HG03521 (cell line): ENCODE results near the gene KHDRBS2.
A peak's percentile ranks its signal among the peaks of the same experiment; 100 is the strongest.

Source experiments
- ATAC-seq: cut with Tn5 transposase; IDR thresholded peaks from one replicate; pipeline ENCODE4 v1.9.1; 2021; ENCODE audit warnings: mild to moderate bottlenecking, moderate library complexity; ENCODE audit not compliant: unreplicated experiment

Gene KHDRBS2

DNA sequence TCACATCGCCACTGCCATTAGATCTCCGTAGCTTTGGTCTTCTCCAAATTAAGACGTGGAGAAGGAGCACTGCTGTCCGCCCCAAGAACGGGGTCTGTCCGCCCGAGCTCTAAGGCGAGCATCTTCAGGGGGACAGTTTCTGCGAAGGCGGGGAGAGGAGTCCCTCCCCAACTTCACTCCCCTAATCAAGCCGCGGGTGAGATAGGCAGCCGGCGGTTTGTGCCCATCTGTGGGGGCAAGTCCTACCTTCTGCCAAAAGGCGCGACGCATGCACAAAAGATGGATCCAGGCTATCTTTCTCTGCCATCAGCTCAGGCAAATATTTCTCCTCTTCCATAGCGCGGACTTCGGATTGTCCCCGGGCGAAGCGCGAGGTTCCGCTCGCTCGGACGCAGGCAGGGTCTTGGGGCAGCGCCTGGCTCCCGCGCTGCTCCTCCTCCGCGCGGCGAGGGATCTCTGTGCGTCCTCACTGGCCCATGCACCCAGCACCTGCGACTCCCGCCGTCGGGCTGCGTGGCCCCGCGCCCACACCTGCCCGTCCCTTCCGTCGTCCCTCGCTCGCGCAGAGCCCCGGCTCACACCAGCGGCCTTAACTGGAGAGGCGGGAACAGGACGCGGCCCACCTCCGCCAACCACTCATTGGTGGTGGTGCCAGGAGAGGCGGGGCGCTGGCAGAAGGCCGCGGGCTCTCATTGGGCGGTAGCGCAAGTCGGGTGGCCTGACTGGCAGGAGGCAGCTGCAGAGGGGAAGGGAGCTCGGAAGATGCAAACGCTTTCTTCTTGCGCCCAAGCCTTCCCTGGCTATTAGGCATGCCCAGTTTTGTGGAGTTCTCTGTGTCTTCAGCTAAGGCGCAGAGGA lies at the start of gene KHDRBS2:
Gene KHDRBS2 (minus strand): TSS at position 614 of the 858 bp plus-strand sequence.
- peak; percentile 100 for ATAC-seq

DNA sequence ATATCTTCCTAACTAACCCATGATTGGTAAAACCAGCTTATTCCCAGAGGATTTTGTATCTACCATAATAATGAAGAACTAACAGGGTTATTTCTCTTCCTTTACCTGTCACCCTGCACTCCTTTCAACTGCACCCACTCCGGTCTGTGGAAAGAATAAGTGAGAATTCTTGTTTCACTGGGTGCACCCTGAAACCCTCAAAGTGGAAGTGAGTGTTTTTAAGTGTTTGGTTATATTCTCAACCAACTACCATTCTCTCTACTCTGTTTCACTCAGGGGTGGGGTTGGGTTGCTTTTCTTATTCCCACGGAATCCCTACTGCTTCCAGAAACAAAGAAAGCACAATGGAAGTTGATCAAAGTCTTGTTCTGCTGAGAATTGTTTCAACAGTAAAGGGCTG lies 42.6 kb upstream of the KHDRBS2 start:
- ATAC-seq = no peak

DNA sequence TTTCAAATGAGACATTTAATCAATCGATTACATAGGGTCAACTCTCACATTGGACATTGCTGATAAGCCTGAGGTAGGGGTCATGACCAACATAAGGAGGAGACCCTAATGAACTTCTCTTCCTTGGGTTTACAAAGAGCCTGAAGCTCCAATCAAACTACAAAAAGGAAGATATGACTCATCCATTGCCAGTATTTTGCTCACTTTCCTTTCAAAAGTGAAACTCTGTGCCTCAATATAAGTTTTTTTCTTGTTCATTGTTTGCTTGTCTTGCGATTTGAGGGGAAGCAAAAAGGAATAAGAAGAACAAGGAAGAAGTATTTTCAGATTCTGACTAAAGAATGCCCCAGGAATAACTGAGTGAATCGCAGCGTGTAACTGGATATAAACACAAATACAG lies 38.8 kb upstream of the KHDRBS2 start:
- ATAC-seq = no peak

DNA sequence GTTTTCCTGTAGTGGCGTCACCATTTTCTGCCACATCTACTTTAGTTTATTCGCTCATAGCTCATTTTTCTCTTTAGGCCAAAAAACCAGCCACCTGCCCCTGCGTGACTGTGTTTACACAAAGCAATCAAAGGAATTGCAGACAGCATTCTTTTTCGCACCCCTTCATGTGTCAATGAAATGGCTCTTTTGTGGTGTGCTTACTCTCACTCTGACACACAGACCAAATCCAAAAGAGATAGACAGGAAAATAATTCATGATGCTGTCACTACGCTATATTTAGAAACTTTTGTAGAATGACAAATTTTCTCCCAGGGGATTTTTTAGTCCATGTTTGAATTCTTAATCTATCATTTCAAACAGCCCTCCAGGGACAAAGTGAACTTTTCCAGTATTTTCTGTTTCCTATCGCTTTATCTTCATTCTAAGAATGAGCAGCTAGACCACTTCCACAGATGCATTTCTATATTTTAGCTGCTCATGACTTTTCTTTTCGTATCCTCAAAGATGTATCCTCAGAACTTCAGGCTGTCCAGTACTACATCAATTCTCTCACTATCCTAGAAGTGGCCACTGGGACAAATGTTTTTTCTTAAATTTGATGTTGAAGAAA lies 37.9 kb upstream of the KHDRBS2 start:
- no peak for ATAC-seq

DNA sequence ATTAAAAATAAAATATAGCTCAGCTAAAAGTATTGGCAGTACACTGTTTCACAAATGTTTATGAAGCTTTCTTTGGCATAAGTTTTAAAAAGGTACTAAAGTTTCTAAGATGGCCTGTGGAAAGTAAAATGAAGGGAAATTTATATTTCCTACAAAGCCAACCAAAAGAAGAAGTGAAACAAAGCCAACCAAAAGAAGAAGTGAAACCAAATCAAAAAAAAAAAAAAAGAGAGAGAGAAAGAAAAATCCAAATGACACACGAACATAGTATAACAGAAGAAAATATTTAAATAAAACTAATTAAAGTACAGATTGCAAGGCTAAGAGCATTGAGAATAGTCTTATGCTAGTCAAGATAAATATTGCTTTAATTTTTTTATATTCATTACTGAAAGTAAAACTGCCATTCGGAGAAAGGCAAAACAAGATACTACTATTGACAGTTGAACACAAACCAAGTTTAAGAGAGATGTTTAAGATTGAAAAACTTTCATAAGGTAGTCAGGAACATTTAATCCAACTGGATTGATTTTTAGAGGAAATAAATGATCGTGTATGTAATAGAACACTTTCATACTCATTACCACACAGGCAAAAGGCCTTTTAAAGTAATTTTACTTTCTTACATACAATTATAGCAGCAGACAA lies 12.8 kb upstream of the KHDRBS2 start:
- ATAC-seq = peak; percentile 90

DNA sequence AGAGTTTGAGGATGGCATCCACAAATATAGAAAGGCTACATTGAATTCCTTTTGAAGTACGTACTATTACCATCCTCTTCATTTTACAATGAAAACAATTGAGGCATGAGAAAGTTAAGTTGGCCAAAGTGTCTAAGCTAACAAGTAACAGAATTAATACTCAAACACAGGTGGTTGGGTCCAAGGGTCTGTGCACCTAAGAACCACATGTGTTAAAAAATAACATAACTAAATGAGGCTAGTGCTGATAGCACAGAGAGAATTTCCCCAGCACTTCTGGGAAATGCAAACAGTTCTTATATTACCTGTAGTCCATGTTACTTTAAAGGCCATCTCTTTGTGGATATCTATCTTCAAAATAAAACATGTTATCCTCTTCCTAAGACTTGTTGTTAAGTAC lies 10.5 kb upstream of the KHDRBS2 start:
- ATAC-seq = no peak

DNA sequence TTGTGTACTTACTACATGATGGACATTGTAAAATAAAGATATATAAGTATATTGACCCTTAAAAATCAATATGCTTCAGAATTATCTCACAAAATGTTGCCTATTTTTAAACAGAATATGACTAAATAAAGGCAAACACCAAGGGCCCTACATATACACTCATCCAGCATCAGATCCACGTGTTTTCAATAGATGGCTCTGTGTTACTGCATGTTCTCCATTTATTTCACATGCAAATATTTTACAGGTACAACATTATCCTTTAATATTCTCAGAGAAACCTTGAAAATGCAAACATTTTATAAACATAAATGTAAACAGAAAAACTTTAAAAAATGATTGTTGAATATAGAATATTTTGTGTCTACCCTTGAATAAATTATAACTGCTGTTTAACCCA lies 2.9 kb upstream of the KHDRBS2 start:
- ATAC-seq = no peak

DNA sequence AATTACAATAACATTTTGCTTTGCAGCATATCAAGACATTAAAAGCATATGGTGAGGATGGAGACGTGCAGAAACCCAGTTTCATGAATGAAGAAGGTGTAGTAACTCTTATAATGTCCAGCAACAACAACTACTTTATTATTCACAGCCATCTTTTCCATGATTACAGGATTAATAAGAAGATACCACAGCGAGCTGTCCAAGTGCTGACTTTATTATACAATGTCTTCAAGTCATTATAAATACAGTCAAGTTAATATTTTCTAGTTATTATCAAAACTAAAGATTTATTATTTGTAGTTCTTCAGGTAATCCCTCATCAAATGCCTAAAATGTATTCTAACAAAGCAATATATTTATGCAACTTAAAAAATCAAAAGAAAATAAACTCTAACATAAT lies 2.5 kb upstream of the KHDRBS2 start:
- no peak for ATAC-seq

DNA sequence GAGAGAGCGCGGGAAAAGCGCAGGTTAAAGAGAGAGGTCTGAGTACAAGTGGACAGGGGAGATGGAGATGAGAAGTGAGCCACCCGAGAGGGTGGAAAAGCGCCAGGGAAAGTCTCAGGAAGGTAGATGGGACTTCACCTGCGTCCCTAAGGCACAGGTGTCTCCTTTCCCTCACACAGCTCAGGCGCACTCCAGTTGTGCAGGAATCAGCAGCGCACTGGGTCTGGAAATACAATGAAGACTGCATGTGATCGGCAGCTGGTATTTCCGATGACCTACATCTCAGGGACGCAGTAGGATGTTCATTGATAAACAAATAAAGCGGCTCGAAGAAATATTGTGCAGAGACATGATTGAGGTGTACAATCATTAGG lies 432 bp upstream of the KHDRBS2 start:
- ATAC-seq = no peak

DNA sequence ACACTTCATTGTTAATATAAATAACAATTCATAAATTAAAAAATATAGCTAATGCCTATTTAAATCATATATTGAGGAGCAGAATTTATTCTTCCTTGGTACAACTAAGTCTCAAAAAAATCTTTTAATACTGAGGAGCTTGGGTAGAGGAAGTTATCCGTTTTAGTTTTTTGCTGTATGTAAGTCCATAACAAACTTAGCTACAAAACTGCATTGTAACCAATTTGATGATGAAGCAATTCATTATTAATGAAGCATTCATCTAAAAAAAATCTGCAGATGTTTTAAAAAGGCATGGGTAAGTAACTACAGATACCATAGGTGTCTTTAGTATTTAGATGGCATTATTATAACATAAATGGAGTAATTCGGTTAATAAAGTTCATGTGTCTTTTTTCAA lies 1.3 kb downstream of the KHDRBS2 start:
- ATAC-seq = no peak

DNA sequence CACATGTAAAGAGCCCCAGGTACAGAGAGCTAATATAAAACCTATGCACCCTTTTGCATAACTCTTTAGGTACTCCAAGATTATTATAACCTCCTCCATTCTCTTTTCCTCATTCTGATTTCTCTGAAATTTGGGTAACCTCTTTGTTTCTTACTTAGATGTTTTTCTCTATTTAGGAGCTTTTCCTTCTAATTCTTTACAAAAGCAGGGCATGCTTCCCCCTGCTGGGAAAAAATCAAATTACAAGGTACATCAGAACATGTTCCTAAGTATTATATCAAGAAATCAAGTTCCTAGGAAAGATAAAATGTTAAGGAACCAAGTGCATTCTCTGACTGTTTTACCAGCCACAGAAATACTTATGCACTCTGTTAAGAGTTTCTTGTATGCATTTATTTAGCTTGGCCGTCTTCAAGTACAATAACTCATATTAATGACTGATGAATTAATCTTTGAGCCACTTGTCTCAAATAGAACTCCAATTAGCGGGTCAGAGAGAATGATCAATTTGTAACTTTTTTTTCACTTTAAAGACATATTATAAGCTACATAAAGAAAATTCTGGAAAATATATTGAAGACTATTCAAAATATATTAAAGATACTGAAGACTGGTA lies 2.1 kb downstream of the KHDRBS2 start:
- ATAC-seq = no peak

DNA sequence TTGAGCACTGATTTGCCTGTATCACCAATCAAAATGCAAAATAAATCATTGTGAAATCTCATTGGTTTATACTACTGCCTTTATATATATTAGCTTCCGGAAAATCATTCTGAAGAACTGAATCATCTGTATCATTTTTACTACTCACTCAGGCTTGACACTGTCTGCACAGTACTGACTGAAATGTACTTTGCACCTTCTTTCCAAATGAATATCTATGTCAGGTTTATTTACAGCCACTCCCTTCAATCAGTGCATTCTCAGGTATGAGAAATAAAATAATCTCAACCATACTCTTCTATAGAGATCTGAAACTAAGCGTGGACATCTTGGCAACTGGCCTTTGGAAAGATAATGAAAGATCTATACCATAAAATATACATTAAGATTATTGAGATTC lies 2.7 kb downstream of the KHDRBS2 start:
- no peak for ATAC-seq

DNA sequence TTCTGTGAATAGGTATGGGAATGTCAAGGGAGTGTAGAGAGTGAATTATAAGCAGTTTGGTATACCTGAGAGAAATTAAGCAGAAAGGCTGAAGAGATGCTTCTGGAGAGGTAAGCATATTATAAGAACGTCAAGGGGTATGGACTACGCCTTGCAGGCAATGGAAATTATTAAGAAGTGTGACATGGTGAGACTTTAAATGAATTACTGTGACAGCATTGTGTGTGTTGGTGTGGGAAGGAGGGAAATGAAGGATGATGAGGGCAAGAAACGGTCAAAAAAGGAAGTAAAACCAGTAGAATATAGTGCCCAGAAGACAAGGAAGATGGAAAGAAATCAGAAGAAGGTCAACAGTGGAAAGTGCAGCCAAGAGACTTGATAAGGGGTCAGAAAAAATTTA lies 5.9 kb downstream of the KHDRBS2 start:
- no peak for ATAC-seq

DNA sequence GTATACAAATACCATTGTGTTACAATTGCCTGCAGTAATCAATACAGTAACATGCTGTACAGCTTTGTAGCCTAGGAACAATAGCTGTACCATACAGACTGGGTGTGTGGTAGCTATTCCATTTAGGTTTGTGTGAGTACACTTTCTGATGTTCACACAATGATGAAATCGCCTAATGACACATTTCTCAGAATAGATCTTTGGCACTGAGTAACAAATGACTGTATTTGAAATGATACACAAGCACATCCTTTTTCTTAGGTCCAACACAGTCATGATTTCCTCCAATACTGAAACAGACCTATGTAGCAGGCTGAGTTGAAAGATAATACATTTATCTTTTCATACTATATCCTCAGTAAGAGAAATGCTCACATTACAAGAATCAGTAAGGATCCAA lies 13.9 kb downstream of the KHDRBS2 start:
- no peak for ATAC-seq

DNA sequence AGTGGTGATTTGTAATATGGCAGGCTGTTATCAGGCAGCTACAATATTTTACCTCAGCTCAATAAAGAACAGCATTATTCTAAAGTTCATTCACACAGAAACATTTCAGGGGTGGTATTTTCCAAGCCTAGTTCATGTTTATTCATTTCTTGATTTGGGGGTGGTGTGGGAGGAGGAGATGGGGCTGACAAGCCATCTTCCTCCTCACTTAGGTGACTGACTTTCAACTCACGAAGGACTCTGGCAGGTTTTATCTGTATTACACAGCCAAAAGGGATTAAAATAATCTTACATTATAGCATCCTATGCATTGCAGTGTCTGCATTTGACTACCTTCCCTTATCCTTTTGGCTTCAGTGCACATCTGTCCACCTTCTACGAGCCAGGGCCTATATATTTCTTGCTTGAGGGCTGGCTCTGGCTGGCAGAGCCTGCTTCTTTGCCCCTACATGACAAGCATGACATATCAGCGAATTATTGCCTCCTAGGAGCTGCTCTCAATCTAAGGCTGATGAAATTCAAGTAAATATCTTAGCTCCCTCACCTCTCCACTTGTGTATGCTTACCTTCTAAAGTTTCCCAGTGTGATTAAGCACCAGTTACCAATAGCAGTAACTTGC lies 20.0 kb downstream of the KHDRBS2 start:
- no peak for ATAC-seq

DNA sequence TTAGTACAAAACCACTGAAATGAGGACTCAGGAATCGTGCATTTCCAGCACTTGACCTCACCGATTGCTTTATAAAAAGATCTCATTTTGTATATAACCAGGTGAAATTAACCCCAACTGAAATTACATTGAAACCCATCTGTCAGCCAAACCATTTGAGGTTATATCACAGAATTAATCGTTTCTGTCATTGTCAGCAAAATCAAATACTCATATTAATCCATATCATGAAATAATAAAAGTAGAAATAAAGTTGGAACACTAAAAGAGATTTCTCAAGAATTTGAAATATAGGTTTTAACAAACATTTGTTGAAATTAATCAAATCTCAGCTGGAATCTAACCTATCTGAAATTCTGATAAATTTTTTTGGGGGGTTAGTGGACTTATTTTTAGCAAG lies 23.7 kb downstream of the KHDRBS2 start:
- ATAC-seq = no peak

DNA sequence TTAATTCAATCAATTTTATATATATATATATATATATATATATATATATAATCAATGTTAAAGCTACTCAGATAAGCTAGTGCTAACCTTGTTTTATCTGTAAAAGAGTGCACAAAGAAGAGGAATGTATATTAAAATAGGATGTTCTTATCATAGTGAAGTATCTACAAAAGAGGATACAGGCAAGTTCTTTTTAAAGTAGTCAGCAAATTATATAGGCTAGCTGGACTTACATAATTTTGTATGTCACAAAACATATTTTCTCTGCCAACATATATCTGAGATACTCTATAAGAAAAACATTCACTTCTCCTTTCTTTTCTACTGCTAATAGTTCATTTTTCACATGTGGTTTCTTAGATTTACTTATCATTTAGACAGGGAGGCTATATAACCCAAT lies 39.9 kb downstream of the KHDRBS2 start:
- ATAC-seq = no peak

DNA sequence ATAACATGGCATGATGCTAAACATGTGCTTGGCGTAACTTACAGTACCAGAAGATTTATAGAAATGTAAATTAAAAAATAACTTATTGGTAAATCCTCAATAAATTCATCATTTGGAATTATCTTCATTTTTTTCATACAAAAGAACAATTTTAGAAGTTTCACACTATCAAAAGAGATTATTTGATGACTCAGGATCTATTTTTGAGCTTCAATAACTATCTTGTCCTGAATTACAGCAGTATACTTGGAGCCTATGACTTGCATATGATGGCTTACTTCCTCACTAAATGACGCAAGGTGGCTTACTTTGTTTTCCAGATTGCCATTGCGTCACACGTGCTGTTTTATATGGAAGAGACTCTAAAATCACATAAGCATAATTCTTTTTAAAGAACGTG lies 49.2 kb downstream of the KHDRBS2 start:
- no peak for ATAC-seq

DNA sequence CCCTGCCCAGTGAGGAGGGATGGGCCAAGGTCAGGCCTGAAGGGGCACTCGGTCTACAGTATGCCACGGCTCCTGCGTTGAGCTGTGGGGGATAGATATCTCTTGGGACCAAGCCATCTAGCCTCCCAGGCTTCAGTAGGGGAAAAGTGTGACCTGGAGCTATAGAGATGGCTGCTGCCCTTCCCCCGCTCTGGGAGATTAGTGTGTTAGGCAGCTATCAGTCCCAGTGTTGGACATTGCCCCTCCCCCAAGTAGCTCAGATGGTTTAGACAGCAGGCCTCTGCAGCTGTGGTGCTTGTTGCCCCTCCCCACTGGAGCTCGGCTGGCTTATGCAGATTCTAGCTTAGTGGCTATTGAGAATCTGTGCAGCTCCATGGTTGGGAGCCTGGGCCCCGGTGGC lies 56.8 kb downstream of the KHDRBS2 start:
- ATAC-seq = no peak

DNA sequence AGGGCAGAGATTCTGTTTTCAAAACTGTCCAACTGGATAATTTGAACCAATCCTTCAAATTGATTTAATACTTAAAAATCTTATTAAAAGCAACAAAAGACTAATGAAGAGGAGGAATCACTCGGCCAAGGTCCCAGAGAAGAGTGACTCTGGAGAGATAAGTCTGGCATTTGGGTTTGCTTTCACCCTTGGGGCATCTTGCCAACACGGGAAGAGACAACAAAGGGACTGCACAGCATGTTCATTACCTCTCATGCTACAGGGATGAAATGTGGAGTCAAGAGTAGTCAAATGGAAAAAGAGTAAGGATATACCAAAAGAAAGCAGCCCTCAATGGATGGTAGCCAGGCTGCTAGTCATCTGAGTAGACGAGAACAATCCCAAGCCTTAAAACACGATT lies 68.2 kb downstream of the KHDRBS2 start:
- no peak for ATAC-seq

DNA sequence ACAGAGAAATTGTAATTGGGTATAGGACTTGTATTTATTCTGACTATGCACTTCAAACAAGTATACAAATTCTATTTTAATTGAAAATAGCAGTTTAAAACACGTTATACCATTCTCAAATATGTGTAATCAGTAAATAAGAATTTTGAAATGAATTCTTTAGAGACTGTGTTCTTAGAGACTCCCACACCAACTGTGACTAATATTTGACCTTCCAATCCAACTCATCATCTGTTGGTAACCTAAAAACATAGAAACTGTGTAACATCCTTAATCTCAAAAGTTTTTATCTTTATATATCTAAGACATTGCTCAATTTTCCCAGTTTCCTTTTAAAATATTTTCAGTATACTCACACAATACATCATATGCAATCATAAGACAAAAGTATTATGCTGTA lies 83.9 kb downstream of the KHDRBS2 start:
- no peak for ATAC-seq
